SK-N-SH treated with all-trans-retinoic acid at 6 μM for 48 hours (cell line): Measurements from ENCODE around the gene GPR42.

ENCODE experiments used
- ARNTL ChIP-seq: fragments of 450-650 bp; formaldehyde crosslinking; IDR thresholded peaks from 2 replicates; pipeline ENCODE4 v1.5.0; 2020; ENCODE audit warnings: low read depth, mild to moderate bottlenecking, moderate library complexity, borderline replicate concordance
- CSDC2 ChIP-seq: fragments of 250-450 bp; sonication (Bioruptor Pico); IDR thresholded peaks from 2 replicates; pipeline ENCODE4 v1.5.0; 2020; ENCODE audit warnings: mild to moderate bottlenecking, moderate library complexity
- ESRRG ChIP-seq: fragments of 250-450 bp; sonication (Bioruptor Pico); IDR thresholded peaks from 2 replicates; pipeline ENCODE4 v1.6.1; 2021; ENCODE audit warnings: mild to moderate bottlenecking
- OSR1 ChIP-seq: fragments of 250-450 bp; sonication (Bioruptor Pico); IDR thresholded peaks from 2 replicates; pipeline ENCODE4 v1.8.0; 2022; ENCODE audit warnings: moderate library complexity, mild to moderate bottlenecking, inconsistent platforms
- PATZ1 ChIP-seq: fragments of 250-450 bp; sonication (Bioruptor Pico); IDR thresholded peaks from 2 replicates; pipeline ENCODE4 v1.8.0; 2020; ENCODE audit warnings: mild to moderate bottlenecking, moderate library complexity, borderline replicate concordance
- TSHZ2 ChIP-seq: fragments of 250-450 bp; sonication (Bioruptor Pico); IDR thresholded peaks from 2 replicates; pipeline ENCODE4 v1.5.0; 2020; ENCODE audit warnings: mild to moderate bottlenecking, moderate library complexity
- ZFP30 ChIP-seq: fragments of 450-650 bp; formaldehyde crosslinking; IDR thresholded peaks from 2 replicates; pipeline ENCODE4 v1.5.0; 2022; ENCODE audit warnings: mild to moderate bottlenecking, moderate library complexity
- ZNF565 ChIP-seq: fragments of 450-650 bp; formaldehyde crosslinking; conservative IDR thresholded peaks from 2 replicates; pipeline ENCODE4 v1.5.0; 2020; ENCODE audit warnings: low read depth, mild to moderate bottlenecking, moderate library complexity
- ZNF70 ChIP-seq: fragments of 450-650 bp; formaldehyde crosslinking; IDR thresholded peaks from 2 replicates; pipeline ENCODE4 v1.5.0; 2020; ENCODE audit warnings: mild to moderate bottlenecking, moderate library complexity

GRCh38 chr19:35416331-35416730 lies 45.5 kb downstream of the GPR42 start:
- no peak for TF ChIP-seq ESRRG (CRISPR knock-in tag)
- TF ChIP-seq TSHZ2: no peak
- no peak for TF ChIP-seq ZFP30 (CRISPR knock-in tag)
- TF ChIP-seq ARNTL (CRISPR knock-in tag): no peak
- TF ChIP-seq ZNF70: no peak
- no peak for TF ChIP-seq OSR1 (CRISPR knock-in tag)
- TF ChIP-seq ZNF565 (CRISPR knock-in tag): no peak
- no peak for TF ChIP-seq CSDC2 (CRISPR knock-in tag)
- no peak for TF ChIP-seq PATZ1 (CRISPR knock-in tag)
